ENCODE measurements around the gene ZC3H18. TPM values are rescaled to one million over a fixed set of nuclear protein-coding genes. Genes with fewer than 3 reads are reported as not detected.

The ZC3H18 gene
- total RNA-seq, 4 donors from 2014 or later: 19.7 to 52.2 (median 28.1) TPM

GRCh38 chr16:88580371-88580770 lies 10.2 kb downstream of the ZC3H18 start:
- Histone ChIP-seq H3K4me1 (peaks cover 0 to 19% (median 0%) of the 10 kb centered on the region in 4 donors), H3K27me3 (no peaks in the 10 kb centered on the region), H3K9me3 (no peaks in the 10 kb centered on the region), H3K36me3 (peaks cover 0 to 84% (median 3%) of the 10 kb centered on the region in 3 donors), H3K4me3 (no peak overlapping the region), H3K27ac (no peak overlapping the region)
- no peak for DNase-seq (ENCODE audit: low spot score in 2 of 2)
- TF ChIP-seq CTCF (IDR thresholded peaks at IDR 0.05) (no peak), POLR2A (IDR thresholded peaks at IDR 0.05) (no peak), EP300 (IDR thresholded peaks at IDR 0.05) (no peak)
- 91 to 93% methylated on average over 16 of the region's 16 CpGs for WGBS, 2 donors

GRCh38 chr16:88581033-88581432 lies 10.8 kb downstream of the ZC3H18 start:
- 88 to 93% methylated on average over 4 of the region's 4 CpGs for whole genome bisulfite sequencing, 2 donors
- H3K36me3 ChIP-seq: peaks cover 0 to 81% (median 3%) of the 10 kb centered on the region in 3 donors
- H3K27ac ChIP-seq: no peak overlapping the region
- no peak overlapping the region for H3K4me3 ChIP-seq
- no peak for DNase-seq (ENCODE audit: low spot score in 2 of 2)
- peaks cover 0 to 19% (median 0%) of the 10 kb centered on the region in 4 donors for H3K4me1 ChIP-seq
- H3K9me3 ChIP-seq: no peaks in the 10 kb centered on the region
- no peaks in the 10 kb centered on the region for H3K27me3 ChIP-seq
- no peak for TF ChIP-seq EP300 (IDR thresholded peaks at IDR 0.05)

GRCh38 chr16:88582912-88583575 lies 12.8 kb downstream of the ZC3H18 start:
- Histone ChIP-seq H3K36me3 (peaks cover 0 to 80% (median 9%) of the 10 kb centered on the region in 3 donors), H3K4me1 (peaks cover 0 to 11% (median 0%) of the 10 kb centered on the region in 4 donors), H3K27me3 (no peaks in the 10 kb centered on the region), H3K27ac (no peak overlapping the region), H3K9me3 (no peaks in the 10 kb centered on the region), H3K4me3 (no peak overlapping the region)
- WGBS, 2 donors: 88 to 90% methylated on average over 14 of the region's 14 CpGs
- TF ChIP-seq EP300 (IDR thresholded peaks at IDR 0.05): no peak
- no peak for TF ChIP-seq POLR2A (IDR thresholded peaks at IDR 0.05)
- no peak for TF ChIP-seq CTCF (IDR thresholded peaks at IDR 0.05)
- no peak for DNase-seq (ENCODE audit: low spot score in 2 of 2)

GRCh38 chr16:88584676-88585075 lies 14.5 kb downstream of the ZC3H18 start:
- H3K36me3 ChIP-seq: peaks cover 0 to 80% (median 8%) of the 10 kb centered on the region in 3 donors

GRCh38 chr16:88585269-88585668 lies 15.1 kb downstream of the ZC3H18 start:
- Histone ChIP-seq H3K27ac (no peak overlapping the region), H3K36me3 (peaks cover 0 to 80% (median 7%) of the 10 kb centered on the region in 3 donors)

More at GRCh38 chr16:88584676-88585075, 14.5 kb downstream of the ZC3H18 start:
- TF ChIP-seq POLR2A (IDR thresholded peaks at IDR 0.05): no peak
- no peak for TF ChIP-seq EP300 (IDR thresholded peaks at IDR 0.05)
- TF ChIP-seq CTCF (IDR thresholded peaks at IDR 0.05): no peak
- H3K27me3 ChIP-seq: no peaks in the 10 kb centered on the region
- H3K27ac ChIP-seq: no peak overlapping the region
- no peaks in the 10 kb centered on the region for H3K9me3 ChIP-seq
- H3K4me3 ChIP-seq: no peak overlapping the region
- H3K4me1 ChIP-seq: peaks cover 0 to 2% (median 0%) of the 10 kb centered on the region in 4 donors
- no peak for DNase-seq (ENCODE audit: low spot score in 2 of 2)
- 62 to 66% methylated on average over 6 of the region's 6 CpGs for WGBS, 2 donors

More at GRCh38 chr16:88585269-88585668, 15.1 kb downstream of the ZC3H18 start:
- TF ChIP-seq CTCF (IDR thresholded peaks at IDR 0.05) (no peak), EP300 (IDR thresholded peaks at IDR 0.05) (no peak), POLR2A (IDR thresholded peaks at IDR 0.05) (no peak)
- H3K27me3 ChIP-seq: no peaks in the 10 kb centered on the region
- no peak overlapping the region for H3K4me3 ChIP-seq
- 72 to 86% methylated on average over 8 of the region's 8 CpGs for WGBS, 2 donors
- no peaks in the 10 kb centered on the region for H3K4me1 ChIP-seq
- no peaks in the 10 kb centered on the region for H3K9me3 ChIP-seq
- DNase-seq (ENCODE audit: low spot score in 2 of 2): no peak
